ENCODE measurements around the gene NSUN2.
"Not testable (repeated sequence)": the region's sequence is repeated elsewhere in the genome, so short reads cannot be mapped to it uniquely, and the experiment has no call there.

DNA sequence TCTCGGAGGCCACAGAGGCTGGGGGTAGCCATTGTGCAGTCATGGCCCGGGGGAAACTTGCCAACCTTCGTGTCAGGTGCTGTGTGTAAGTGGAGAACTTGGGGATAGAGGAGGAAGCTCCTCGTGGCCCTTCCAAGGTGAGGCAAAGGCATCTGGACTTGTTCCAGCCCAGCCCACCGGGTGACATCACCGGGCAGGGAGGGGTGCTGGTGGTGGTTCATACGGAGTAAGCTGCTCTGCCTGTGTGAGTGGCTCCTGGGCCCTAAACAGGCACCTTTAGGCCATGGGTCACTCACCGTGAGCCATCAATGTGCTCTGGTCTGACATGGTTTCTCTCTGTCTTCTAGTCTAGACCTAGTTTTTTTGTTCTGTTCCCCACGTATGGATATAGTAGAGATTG lies 35.9 kb upstream of the NSUN2 start:
- TF ChIP-seq MAFK (IDR thresholded peaks at IDR 0.05; ENCODE audit: low read depth, low read length); CTCF (conservative IDR thresholded peaks at IDR 0.05; ENCODE audit: low read depth, low read length); BHLHE40 (IDR thresholded peaks at IDR 0.05; ENCODE audit: low read depth, low read length); CHD1 (IDR thresholded peaks at IDR 0.05; ENCODE audit: low read depth, low read length); MXI1 (IDR thresholded peaks at IDR 0.05; ENCODE audit: borderline replicate concordance, low read depth, low read length); CEBPB (IDR thresholded peaks at IDR 0.05; ENCODE audit: low read depth, low read length); POLR2A (IDR thresholded peaks at IDR 0.05; ENCODE audit: low read depth, low read length); FOS (IDR thresholded peaks at IDR 0.05; ENCODE audit: low read depth, low read length): not testable (repeated sequence)
- TF ChIP-seq, protein P1, sequence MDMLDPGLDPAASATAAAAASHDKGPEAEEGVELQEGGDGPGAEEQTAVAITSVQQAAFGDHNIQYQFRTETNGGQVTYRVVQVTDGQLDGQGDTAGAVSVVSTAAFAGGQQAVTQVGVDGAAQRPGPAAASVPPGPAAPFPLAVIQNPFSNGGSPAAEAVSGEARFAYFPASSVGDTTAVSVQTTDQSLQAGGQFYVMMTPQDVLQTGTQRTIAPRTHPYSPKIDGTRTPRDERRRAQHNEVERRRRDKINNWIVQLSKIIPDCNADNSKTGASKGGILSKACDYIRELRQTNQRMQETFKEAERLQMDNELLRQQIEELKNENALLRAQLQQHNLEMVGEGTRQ (IDR thresholded peaks at IDR 0.05; ENCODE audit: low read depth, low read length), result not testable (repeated sequence)
